Right lung (tissue), 5 donors: ENCODE measurements around the gene COL4A2. TPM values are rescaled to one million over a fixed set of nuclear protein-coding genes. Genes with fewer than 3 reads are reported as not detected.

ENCODE experiments used
- DNase-seq, 2 donors: peaks; one replicate each; pipeline ENCODE4 v3.0.0-alpha.2; 2013
- polyA plus RNA-seq, 5 donors: library from polyadenylated mRNA; unstranded; fragments of 120-200 nt; gene quantifications; one replicate each; pipeline versions ENCODE4 v1.2.1 to v1.2.3, GENCODE V29; 2013; ENCODE audit warnings: inconsistent platforms in 1 of 5, low replicate concordance in 1 of 5; ENCODE audit not compliant: insufficient read length in 5 of 5, insufficient read depth in 1 of 5

The COL4A2 gene
- polyA plus RNA-seq, 5 donors, result 251 to 483 (median 304) TPM

DNA sequence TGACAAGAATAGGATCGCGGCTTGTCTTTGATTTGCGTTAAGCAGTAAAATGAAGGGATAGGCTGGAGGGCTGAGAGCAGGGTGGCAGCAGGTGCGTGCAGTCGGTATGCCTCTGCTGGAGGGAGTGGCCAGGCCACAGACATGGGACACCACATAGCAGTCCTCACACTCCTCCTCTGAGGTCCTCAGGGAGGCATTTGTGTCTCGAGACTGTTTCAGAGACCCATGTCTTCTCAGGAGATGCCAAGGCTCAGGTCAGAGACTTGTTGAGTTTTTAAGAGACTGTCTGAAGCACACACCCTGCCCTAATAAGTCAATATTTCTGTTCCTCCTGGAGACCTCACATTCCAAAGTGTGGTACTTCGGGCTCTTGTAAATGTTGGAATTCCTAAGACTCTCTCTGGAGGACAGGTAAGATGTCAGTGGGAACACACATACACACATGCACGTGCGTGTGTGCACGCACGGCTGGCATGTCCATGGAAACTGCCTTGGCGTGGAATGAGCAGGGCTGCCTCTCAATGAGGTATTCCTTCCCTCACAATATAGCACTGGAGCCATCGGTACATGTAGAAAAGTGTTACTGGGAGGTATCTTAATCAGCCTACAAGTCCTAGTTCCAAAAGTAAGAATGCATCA lies 46.4 kb downstream of the COL4A2 start:
- DNase-seq, result no peak

DNA sequence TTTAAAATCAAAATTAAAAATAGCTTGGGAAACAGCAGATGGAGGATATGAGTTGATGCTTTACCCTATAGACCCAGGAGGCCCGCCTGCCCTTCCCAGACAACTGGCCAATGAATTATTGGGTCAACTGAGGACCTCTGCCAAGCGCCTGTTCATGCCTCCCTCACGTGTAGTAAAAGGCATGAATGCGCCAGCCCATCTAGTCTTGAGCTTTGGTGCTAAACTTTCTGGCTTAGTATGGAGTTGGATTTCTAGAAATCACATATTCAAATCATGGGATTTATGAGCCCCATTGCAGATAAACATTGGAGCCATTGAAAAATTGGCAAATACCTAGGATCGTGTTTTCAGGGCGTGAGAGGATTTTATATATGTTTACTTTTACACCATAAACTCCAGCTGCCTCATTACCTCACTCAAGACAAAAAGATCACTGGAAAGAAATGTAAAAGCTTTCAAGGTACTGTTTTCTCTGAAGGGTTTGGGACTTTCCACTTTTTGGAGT lies 47.1 kb downstream of the COL4A2 start:
- DNase-seq, result no peak

DNA sequence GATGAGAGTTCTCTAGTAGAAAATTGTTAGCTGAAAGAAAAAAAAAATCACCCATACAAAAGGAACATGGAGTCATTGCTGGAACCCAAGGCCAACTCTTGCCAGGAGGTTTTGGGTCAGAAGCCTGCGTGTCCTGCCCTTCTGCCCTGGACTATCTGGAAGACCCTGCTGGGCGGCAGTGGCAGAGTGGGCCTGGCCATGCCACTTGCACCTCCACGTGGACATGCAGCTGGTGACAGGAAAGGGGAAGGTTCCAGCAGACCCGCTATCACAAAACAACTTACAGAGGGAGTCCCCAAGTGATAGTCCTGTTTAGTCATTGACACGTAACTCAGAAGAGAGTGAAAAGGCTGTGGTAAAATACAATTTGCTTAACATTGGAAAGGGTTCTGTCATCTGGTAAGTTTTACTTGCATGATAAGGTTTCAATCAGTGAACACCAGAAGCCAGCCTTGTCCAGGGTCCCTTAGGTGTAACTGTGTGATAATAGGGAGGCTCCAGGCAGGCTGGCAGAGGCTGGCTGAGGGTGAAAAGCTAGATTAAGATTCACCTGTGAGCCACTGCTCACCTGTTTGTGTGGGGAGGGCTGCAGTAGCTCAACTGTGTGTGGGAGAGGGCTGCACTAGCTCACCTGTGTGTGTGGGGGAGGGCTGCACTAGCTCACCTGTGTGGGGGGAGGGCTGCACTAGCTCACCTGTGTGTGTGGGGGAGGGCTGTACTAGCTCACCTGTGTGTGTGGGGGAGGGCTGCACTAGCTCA lies 47.8 kb downstream of the COL4A2 start:
- no peak for DNase-seq

DNA sequence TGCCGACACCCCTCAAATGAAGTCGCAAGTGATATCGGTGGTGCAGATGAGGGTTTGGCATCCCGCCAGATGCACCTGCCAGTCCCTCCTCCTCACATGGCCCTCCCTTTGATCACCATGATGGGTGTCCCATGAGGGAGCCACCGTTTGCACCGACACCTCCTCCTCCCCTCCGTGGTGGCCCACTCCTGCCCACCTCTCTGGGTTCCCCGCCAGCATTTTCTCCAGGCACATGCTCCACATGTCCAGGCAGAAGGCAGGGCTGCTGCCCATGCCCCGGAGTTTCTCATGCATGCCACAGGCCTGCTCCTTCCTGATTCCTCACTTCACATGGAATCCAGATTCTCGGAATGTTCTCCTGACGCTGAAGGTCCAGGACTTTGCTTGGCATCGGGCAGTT lies 49.3 kb downstream of the COL4A2 start:
- DNase-seq, result no peak

DNA sequence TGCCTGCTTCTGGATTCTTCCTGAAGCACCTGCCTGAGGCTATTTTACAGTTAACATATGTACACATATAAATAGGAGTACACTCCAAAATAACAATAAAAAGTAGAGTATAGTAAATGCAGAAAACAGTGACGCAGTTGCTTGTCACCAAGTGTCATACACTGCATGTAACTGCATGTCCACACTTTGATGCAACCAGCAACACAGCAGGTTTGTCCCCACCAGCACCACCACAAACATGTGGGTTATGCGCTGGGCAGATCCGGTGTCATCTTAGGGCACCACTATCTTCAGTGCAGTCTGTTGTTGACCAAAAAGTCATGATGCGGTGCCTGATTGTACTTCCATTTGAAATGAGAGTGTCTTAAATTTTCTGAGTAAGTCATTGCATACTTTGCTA lies 51.3 kb downstream of the COL4A2 start:
- DNase-seq, result no peak

DNA sequence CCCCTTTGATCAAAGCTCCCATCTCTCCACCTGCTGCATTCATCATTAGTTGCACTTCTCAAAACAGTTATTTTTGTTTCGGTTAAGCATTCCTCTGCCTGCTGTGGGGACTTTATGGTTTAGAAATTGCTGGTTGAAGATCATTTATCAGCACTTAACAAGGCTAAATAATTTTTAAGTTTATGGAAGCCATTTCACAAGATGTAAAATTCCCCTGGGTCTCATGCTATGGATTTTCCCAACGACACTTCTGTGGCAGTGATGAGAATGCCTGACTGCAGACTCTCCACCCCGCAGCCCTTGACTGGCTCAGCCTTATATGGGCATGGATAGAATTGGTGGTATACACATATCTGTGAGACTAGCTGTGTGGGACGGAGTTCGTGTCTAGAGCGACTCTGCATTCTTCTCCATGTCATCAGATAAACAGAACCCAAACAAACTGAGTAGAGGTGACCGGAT lies 52.8 kb downstream of the COL4A2 start:
- DNase-seq, result no peak

DNA sequence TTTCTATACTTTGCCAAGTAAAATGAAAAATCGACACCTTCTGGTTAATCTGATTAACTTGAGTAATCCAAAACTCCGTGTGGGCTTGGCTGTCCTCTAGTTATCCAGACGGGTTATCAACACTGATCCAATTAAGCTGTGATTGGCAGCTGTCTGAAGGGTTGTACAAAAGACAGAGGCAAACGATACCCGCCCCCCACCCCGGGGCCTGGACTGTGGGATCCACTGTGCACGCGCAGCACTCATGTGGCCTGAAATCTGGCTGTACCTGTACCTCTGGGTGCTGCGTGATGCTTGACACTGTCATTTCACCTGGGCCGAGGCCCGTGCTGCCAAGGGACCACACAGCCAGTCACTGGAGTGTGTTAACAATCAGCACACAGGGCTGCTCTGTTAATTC lies 53.5 kb downstream of the COL4A2 start:
- no peak for DNase-seq

DNA sequence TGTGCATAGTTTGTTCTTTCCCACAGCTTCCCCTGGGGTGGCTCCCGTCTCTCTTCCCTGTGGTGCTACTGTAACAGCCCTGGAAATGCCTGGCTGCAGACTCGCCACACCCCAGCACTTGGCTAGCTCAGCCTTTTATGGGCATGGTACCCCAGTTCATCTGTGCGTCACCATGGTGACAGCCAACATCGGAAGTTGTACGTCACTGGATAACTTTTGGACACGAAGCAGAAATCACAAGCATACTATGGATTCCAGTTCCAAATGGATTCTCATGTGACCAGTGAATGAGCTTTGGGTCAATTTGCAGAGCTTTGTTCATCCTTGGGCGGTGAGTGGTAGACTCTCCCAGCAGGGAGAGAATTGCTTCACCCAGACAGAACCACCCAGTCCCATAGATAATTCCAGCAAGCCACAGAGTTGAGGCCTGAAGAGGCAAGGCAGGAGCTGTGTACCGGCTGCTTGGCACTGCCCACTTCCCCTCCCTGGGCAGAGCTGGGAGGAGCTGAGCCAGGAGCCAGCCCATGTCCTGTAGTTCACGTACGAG lies 54.4 kb downstream of the COL4A2 start:
- DNase-seq, result peak in 1 of 2 donors; percentile 37

DNA sequence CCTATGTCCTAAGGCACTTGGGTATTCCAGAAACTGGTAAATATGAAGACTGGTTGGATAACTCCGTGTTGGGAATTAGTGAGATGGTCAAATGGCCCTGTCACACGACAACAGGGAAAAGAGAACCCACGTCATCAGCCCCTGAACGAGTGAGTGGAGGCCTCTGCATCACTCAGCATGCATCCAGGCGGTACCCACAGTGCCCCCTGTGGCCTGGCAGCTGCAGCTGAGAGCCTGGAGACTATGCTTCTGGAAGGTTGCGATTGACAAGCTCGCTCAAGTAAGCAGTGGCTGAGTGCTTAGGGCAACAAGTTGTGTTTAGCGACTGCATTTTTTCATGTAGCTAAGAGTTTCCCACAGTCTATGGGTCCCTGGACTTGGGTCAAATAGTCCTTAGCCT lies 55.9 kb downstream of the COL4A2 start:
- no peak for DNase-seq

DNA sequence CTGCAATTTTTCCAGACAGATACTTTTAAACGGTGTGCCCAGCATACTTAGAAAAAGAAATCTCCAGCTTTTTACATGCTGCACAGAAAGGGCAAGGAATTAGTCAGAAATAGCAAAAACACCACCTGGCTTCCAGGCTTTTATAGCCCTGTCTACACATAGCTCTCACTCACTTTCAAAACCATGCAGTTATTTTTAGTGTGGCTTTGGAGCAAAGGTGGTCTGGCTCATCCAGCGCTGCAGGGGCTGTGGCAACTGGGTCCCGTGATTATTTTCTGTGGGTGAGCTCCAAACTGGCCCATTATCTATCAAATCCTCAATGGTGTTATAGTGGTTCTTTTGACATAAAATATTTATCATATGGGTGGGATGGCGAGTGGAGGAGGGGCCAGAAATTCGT lies 57.0 kb downstream of the COL4A2 start:
- DNase-seq, result no peak

DNA sequence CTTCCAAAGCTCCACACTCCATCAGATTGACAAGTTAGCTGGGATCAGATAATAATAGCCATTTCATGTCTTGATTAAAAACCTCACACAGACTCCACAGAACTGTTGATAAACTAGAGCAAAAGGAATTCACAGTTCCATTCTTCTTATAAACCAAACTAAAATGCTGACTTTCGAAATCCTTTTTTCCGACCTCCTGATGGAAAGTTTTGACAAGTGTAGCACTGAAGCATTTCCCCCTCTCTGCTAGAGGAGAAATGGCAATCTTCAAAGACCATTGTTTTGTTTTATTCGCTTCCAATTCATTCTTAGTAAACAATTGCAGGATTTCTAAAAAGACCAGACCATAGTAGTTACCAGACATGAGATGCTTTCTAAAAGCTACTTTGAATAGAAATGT lies 58.8 kb downstream of the COL4A2 start:
- DNase-seq, result no peak

DNA sequence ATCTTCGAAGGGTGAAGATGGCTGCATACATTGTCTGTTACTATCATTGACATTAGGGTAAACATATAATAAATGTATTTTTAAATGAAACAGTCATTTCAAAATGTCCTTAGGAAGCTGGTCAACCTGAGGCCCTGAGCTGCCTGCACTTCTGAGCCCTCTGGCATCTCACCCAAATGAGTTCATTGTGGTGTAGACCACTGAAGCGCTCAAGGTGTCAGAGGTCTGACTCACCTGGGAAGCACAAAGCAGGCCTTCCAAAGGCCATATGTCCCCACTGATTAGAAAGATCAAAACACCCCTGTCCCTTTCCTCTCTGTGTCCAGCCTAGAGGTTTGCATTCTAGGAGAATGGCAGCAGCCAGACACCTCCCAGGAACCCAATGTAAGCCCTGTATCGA lies 59.6 kb downstream of the COL4A2 start:
- DNase-seq, result no peak

DNA sequence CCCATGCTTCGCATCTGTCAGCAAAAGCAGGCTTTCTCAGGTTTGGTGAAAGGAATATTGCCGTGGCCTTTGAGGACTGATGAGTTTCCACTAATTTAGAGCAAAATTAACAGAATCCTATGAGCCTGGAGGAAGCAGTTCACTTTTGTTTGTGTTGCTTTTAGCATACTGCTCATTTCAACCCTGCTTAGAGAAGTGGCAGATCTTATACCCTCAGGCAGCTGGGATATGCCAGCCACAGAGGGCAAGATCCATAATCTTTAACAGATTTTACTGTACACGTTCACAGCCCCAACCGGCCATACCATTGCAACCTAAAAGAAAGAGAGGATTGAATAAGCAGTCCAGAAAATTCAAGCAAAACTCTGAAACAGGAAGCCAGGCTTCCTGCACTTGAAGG lies 60.5 kb downstream of the COL4A2 start:
- no peak for DNase-seq

DNA sequence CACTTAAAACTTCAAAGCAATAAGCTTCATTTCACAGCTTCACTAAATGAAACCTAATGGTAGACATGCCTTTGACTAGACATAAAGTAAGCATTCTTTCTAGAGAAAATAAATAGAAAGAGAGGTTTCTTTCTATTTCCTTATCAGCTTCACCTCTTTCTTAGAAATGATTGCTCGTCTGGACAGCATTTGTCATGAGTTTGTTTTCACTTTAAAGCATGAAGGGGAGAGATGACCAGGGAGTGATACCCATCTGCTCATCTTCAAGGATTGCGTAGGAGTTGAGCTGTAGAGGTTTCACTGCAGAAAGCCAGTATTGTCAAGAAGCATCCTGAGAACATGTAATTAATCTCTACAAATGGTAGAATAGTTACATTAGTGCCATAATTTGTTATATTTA lies 61.3 kb downstream of the COL4A2 start:
- DNase-seq, result no peak

DNA sequence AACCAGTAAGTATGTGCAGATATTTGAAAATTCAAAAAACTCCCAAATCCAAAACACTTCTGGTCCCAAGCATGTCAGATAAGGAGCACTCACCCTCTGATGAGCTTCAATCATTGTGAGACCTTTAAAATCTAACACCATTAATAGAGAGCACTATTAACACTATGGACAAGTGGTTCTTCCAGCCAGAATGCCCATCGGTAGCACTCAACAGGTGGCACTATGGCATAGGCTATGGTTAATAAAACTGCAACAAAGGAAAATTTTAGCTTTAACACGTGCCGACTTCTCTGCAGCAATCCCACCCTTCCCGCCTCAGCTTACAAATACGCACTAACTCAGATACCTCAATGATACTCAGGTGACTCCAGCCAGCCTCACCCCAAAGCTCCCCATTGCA lies 62.3 kb downstream of the COL4A2 start:
- DNase-seq, result no peak

DNA sequence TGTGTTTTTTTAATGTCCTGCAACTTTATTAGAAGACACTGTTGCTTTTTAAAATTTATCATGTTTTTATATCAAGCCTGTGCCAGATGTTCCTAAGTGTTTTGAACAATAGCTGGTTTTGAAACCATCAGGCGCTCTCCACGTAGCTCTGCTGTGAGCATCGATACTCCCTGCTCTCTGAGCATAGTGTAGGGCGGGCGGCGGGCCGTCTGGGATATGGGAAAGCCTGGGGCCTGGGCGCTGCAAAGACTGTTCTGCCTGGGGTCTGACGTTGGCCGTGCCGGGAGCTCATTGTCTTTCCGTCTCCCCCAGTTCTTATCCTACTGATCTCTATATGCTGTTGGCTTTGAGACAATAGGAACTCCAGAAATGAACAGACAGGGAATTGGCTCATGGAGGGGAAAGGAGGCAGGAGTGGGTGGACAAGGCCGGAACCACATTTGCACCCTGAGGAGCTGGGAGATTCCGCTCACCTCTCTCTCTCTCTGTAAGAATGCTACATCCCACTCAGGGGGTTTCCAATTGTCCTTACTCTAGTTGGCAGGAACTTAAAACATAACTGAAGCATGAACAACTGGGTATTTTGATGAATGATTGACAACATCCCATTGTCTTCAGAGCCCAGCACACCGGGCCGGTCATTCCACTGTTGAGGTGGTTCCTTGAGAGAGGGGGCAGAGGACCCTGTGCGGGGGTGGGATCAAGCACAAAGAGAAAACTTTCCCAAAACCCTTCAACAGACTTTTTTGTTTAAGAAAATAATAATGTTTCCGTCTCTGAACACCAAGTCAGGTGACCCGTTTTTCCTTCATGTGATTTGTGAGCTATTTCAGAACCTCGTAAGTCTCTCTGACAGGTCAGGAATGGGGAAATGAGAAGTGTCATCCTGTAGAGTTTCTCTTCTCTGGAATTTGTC lies 64.7 kb downstream of the COL4A2 start:
- no peak for DNase-seq

DNA sequence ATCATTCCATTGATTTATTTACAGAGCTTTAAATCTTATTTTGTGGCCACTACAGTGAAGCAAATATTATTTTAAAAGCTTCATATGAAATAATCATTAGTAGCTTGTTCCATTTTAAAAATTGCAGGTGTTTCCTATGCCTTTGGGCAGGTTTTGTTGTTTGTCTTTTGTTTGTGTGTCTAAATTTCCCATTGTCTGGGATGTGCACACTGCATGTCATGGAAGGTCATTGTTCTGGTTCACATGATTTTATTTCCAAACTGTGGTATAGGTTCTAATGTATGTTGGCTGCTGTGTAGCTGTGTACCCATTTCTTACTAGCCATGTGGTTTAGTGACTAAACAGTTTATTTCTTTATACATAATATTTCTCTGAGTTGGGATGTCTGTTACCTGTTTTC lies 65.6 kb downstream of the COL4A2 start:
- no peak for DNase-seq

DNA sequence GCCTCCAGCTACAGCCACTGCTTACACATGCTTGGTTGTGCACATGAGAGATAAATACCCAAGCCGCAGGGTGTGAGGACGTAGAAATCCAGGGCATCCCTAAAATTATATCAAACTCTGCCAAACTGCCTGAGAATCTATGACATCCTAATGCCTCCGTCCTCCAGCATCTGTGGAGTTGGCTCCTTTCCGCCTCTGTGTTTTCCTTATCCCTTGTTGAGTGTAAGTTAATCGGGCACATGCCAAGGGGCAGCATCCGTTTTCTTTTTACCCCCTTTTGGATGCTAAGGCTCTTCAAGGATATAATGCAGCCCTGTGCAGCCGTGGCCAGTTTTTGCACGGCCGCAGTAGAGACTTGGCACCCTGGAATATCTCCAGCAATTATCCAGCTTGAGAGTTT lies 66.5 kb downstream of the COL4A2 start:
- no peak for DNase-seq

DNA sequence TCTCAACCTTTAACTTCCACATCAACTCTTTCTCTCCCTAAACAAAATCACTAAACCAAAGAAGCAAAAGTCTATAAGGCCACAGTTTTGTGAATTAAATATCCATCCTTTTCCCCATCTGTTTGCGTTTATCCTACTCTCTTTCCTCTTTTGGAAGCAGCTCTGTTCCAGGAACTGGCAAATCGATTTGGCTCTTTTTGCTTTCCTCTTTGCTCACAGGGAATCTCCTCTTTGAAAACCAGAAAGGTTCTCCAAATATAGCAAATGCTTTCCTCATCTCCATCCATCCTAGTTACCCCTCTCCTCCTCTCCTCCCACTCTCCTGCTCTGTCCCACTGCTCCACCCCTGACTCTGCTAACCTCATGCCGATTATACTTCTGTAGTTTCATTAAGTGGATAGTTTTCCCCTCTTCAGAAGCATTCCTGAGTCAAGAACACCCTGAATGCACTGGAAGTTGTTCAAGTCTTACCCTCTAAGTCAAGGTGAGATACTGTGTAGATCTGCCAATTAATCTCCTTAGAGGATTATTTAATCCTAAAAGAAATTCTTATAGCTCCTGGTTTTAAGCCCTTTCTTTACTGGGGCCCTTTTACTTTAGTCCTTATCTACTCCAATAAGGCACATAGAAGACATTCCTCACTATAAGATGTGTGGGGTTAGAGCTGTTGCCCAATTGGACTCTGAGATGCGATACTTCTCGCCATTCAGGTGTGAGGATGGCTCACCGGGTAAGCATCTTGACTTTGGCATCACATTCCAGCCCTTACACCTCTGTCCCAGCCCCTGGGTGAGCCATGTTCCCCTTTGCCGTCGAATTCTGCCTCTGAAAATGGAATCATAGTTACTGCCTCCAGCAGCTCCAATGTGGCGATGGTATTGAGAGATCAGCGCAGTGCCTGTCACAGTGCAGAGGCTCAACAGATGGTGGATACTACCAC lies 67.6 kb downstream of the COL4A2 start:
- no peak for DNase-seq

DNA sequence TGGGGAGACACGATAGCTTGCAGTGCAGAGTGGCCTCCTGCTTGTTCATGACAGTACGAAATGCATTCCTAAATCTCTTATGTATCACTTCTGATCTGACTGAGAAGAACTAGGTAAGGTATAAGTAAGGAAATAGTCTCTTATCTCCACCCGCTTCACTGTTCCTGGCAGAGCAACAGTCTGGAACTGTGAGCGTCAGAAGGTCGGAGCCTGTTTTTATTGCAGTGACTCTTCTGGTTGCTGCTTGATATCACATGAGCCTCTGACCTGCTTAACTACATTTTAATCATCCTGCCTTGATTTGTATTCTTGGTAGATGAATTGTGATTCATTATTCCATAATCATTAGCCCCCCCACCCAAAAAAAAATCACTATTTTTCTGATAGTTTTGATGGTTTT lies 69.0 kb downstream of the COL4A2 start:
- no peak for DNase-seq
